BJ (cell line): ENCODE results near the gene ZNF442. TPM values are rescaled to one million over a fixed set of nuclear protein-coding genes. Genes with fewer than 3 reads are reported as not detected.

ENCODE experiments used
- CTCF ChIA-PET: fragments of 350-600 bp; formaldehyde crosslinking; extraction: SDS; loops from one replicate; lab custom pipeline; 2021; ENCODE audit warnings: antibody characterized with exemption, inconsistent platforms; lab: Yijun Ruan, JAX
- POLR2A ChIA-PET: fragments of 300-600 bp; sonication (Branson Sonifier 250); formaldehyde crosslinking; extraction: SDS; loops from one replicate; lab custom pipeline; 2021; ENCODE audit warnings: antibody characterized with exemption; lab: Charles Lee
- DNase-seq: peaks from one replicate; pipeline ENCODE4 v3.0.0-alpha.2; 2011; ENCODE audit warnings: low read depth
- H3K27me3 ChIP-seq: 2 replicates; pipeline ENCODE4 v1.6.0; 2011; ENCODE audit warnings: low read length; ENCODE audit not compliant: control insufficient read depth, insufficient read depth
- H3K36me3 ChIP-seq: 2 replicates; pipeline ENCODE4 v1.5.1; 2011; ENCODE audit warnings: low read length; ENCODE audit not compliant: control insufficient read depth, insufficient read depth
- H3K4me3 ChIP-seq: 2 replicates; pipeline ENCODE4 v1.5.1; 2011; ENCODE audit warnings: low read depth, mild to moderate bottlenecking, control low read depth, low read length
- polyA plus RNA-seq: library from polyadenylated mRNA; depleted of rRNA; stranded (reverse); fragments of >200 nt; gene quantifications from 2 replicates; pipeline ENCODE4 v1.2.3, GENCODE V29; 2011
- TF ChIP-seq, protein P1 (sequence below): IDR thresholded peaks from 2 replicates; pipeline ENCODE4 v1.5.1; 2011; ENCODE audit warnings: low read depth, mild to moderate bottlenecking, control low read depth, inconsistent platforms, low read length, moderate library complexity; ENCODE audit not compliant: insufficient read depth

Gene ZNF442
- polyA plus RNA-seq, 1 experiment = 0.36 TPM

DNA sequence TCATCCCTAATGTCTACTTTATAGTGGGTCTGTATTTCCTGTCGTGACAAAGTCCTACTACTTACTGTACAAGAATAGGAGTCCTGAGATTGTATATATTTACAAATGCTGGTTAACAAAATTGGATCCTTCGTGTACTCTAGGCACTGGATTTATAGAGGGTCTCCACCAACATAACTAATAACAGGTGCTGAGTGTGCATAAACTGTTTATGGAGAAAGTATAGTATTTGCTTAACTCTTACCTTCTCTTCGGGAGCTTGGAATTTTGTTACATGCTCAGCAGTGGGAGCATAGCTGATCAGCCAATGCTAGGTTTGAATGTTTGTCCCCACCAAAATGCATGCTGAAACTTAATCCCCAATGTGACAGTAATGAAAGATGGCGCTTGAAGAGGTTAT is 12.1 kb downstream of the ZNF442 start:
- ChIA-PET CTCF (interaction anchor here (1.5 kb wide), 1 partner anchor 12 kb away, joined by 3 read pairs; the partner anchor contains the start of gene ZNF442), POLR2A (no interaction called here)
- no peak overlapping the region for H3K4me3 ChIP-seq
- DNase-seq = no peak
- TF ChIP-seq, protein P1, sequence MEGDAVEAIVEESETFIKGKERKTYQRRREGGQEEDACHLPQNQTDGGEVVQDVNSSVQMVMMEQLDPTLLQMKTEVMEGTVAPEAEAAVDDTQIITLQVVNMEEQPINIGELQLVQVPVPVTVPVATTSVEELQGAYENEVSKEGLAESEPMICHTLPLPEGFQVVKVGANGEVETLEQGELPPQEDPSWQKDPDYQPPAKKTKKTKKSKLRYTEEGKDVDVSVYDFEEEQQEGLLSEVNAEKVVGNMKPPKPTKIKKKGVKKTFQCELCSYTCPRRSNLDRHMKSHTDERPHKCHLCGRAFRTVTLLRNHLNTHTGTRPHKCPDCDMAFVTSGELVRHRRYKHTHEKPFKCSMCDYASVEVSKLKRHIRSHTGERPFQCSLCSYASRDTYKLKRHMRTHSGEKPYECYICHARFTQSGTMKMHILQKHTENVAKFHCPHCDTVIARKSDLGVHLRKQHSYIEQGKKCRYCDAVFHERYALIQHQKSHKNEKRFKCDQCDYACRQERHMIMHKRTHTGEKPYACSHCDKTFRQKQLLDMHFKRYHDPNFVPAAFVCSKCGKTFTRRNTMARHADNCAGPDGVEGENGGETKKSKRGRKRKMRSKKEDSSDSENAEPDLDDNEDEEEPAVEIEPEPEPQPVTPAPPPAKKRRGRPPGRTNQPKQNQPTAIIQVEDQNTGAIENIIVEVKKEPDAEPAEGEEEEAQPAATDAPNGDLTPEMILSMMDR = no peak
- 0 out of 2 replicates have a peak, but pooled peaks cover 1% of the 10 kb centered on the region for H3K36me3 ChIP-seq
- no peaks in the 10 kb centered on the region for H3K27me3 ChIP-seq

DNA sequence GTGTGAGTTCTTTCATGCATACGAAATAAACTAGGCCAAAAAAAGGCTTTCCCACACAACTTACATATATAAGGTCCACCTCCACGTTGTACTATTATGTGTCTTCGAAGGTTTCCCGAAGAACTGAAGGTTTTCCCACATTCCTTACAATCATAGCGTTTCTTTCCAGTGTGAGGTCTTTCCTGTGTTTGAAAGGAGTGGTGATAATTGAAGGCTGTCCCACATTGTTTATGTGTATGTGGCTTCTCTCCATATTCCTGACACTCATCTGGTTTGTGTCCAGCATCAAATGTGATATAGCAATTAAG is 14.6 kb downstream of the ZNF442 start:
- TF ChIP-seq, protein P1 = no peak
- no peak for DNase-seq
- POLR2A ChIA-PET = no interaction called here

DNA sequence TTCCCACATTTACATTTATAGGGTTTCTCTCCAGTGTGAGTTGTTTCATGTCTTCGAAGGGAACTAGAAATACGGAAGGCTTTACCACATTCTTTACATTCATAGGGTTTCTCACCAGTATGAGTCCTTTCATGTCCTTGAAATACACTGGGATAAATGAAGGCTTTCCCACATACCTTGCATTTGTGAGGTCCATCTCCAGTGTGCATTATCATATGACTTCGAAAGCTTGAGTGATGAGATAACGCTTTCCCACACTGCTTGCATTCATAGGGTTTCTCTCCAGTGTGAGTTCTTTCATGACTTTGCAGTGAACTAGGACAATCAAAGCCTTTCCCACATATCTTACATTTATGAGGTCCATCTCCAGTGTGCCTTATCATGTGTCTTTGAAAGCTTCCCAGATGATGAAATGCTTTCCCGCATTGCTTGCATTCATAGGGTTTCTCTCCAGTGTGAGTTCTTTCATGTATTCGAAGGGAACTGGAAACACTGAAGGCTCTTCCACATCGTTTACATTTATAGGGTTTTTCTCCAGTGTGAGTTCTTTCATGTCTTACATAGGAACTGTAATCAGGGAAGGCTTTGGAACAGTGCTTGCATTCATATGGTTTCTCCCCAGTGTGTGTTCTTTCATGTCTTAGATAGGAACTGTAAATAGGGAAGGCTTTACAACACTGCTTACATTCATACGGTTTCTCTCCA is 15.1 kb downstream of the ZNF442 start:
- TF ChIP-seq, protein P1 = no peak
- no peak for DNase-seq
- 0 out of 2 replicates have a peak, but pooled peaks cover 1% of the 10 kb centered on the region for H3K36me3 ChIP-seq
- ChIA-PET CTCF (no interaction called here), POLR2A (no interaction called here)
- H3K4me3 ChIP-seq = no peak overlapping the region
- no peaks in the 10 kb centered on the region for H3K27me3 ChIP-seq

More for the DNA sequence above, 14.6 kb downstream of the ZNF442 start:
- H3K27me3 ChIP-seq = no peaks in the 10 kb centered on the region
- 0 out of 2 replicates have a peak, but pooled peaks cover 1% of the 10 kb centered on the region for H3K36me3 ChIP-seq
- CTCF ChIA-PET = no interaction called here
- no peak overlapping the region for H3K4me3 ChIP-seq

DNA sequence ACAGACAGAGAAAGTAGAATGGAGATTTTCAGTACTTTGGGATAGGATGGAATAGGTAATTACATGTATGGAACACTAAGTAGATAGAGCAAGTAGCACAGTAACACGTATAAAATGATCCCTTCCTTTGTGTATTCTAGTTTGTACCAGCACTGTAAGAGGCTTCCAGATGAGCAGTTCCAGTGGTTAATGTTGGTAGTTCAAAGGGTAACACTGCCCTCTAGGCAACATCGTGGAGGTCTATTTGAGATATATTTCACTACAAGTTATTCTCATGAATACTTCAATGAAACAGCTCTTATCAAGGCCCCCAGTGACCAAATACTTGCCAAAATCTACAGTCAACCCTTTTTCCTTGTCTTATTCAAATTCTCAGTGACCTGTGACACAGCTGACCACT is 18.6 kb downstream of the ZNF442 start:
- Histone ChIP-seq H3K4me3 (no peak overlapping the region), H3K27me3 (no peaks in the 10 kb centered on the region), H3K36me3 (0 out of 2 replicates have a peak, but pooled peaks cover 1% of the 10 kb centered on the region)
- DNase-seq = no peak
- TF ChIP-seq, protein P1 = no peak
- POLR2A ChIA-PET = no interaction called here
- CTCF ChIA-PET = no interaction called here

DNA sequence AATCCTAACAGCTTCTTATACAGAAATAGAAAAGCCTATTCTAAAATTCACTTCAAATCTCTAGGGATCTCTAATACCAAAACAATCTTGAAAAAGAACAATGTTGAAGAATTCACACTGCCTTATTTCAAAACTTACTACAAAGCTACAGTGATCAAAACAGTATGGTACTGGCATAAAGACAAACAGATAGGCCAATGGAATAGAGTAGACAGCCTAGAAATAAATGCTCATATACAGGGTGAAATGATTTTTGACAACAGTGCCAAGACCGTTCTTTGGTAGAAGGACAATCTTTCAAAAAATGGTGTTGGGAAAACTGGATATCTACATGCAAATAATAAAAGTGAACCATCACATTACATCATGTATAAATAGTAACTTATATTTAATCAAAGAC is 20.3 kb downstream of the ZNF442 start:
- Histone ChIP-seq H3K4me3 (no peak overlapping the region), H3K36me3 (no peaks in the 10 kb centered on the region), H3K27me3 (no peaks in the 10 kb centered on the region)
- ChIA-PET POLR2A (no interaction called here), CTCF (no interaction called here)
- DNase-seq = no peak
- TF ChIP-seq, protein P1 = no peak
